CD4-positive, alpha-beta T cell treated with Interleukin-15 for 4 hours (primary cell): ENCODE results near the gene CCDC88A.
"Not testable (repeated sequence)": the region's sequence is repeated elsewhere in the genome, so short reads cannot be mapped to it uniquely, and the experiment has no call there.

Source experiments
- DNase-seq: peaks from one replicate; pipeline ENCODE4 v3.0.0-alpha.2; 2020; ENCODE audit warnings: low spot score

CCDC88A gene

GRCh38 chr2:55385516-55385915 is 34.1 kb downstream of the CCDC88A start:
- not testable (repeated sequence) for DNase-seq

- no peak for DNase-seq
Measured at GRCh38 chr2:55384786-55385185, 34.9 kb downstream of the CCDC88A start.

GRCh38 chr2:55371376-55371775 is 48.3 kb downstream of the CCDC88A start:
- DNase-seq, result no peak

- no peak for DNase-seq
Measured at GRCh38 chr2:55370208-55370607, 49.4 kb downstream of the CCDC88A start.

GRCh38 chr2:55365303-55365702 is 54.4 kb downstream of the CCDC88A start:
- no peak for DNase-seq

- no peak for DNase-seq
Measured at GRCh38 chr2:55364189-55365055, 55.2 kb downstream of the CCDC88A start.

- DNase-seq, result no peak
Measured at GRCh38 chr2:55363636-55364035, 56.0 kb downstream of the CCDC88A start.

- no peak for DNase-seq
Measured at GRCh38 chr2:55361465-55362189, 58.0 kb downstream of the CCDC88A start.

- no peak for DNase-seq
Measured at GRCh38 chr2:55358451-55358850, 61.2 kb downstream of the CCDC88A start.

GRCh38 chr2:55357927-55358326 is 61.7 kb downstream of the CCDC88A start:
- no peak for DNase-seq

GRCh38 chr2:55357164-55357563 is 62.5 kb downstream of the CCDC88A start:
- DNase-seq, result no peak

GRCh38 chr2:55356136-55356535 is 63.5 kb downstream of the CCDC88A start:
- not testable (repeated sequence) for DNase-seq

GRCh38 chr2:55355451-55355850 is 64.2 kb downstream of the CCDC88A start:
- no peak for DNase-seq

- no peak for DNase-seq
Measured at GRCh38 chr2:55351672-55352071, 68.0 kb downstream of the CCDC88A start.

- DNase-seq, result no peak
Measured at GRCh38 chr2:55345064-55345463, 74.6 kb downstream of the CCDC88A start.

- DNase-seq, result no peak
Measured at GRCh38 chr2:55338268-55338667, 81.4 kb downstream of the CCDC88A start.

- no peak for DNase-seq
Measured at GRCh38 chr2:55334728-55335127, 84.9 kb downstream of the CCDC88A start.

- DNase-seq, result no peak
Measured at GRCh38 chr2:55330541-55331297, 88.9 kb downstream of the CCDC88A start.

GRCh38 chr2:55327470-55328230 is 92.0 kb downstream of the CCDC88A start:
- DNase-seq, result no peak

- no peak for DNase-seq
Measured at GRCh38 chr2:55314985-55315384, 104.7 kb downstream of the CCDC88A start.

- DNase-seq, result peak; percentile 4
Measured at GRCh38 chr2:55311444-55311870, 108.2 kb downstream of the CCDC88A start.

- peak; percentile 24 for DNase-seq
Measured at GRCh38 chr2:55309446-55309845, 110.2 kb downstream of the CCDC88A start.
